NCI-H774 (cell line): ENCODE results near the gene ACTR1A.
"Not testable (repeated sequence)": the region's sequence is repeated elsewhere in the genome, so short reads cannot be mapped to it uniquely, and the experiment has no call there.

ENCODE experiments used
- DNase-seq: peaks from one replicate; lab custom pipeline; 2025; lab: John Stamatoyannopoulos, UW

Gene ACTR1A

DNA sequence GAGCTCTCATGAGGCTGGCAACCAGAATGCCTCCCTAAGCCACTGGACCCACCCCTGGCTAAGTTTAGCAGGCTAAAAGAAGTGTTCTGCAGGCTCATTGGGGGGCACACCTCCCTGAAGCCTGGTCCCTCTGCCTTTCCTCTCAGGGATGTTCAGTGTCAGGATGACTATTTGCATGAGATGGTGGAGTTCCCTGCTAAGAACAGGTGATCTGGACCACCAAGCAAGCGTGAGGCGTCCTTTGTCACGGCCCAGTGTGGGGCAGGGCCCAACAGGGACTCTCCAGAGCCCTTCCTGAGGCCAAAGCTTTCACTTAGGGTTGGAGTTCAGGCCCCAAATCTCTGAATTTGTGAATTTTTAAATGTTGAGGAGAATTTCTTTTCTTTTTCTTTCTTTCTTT lies 13.2 kb upstream of the ACTR1A start:
- no peak for DNase-seq

DNA sequence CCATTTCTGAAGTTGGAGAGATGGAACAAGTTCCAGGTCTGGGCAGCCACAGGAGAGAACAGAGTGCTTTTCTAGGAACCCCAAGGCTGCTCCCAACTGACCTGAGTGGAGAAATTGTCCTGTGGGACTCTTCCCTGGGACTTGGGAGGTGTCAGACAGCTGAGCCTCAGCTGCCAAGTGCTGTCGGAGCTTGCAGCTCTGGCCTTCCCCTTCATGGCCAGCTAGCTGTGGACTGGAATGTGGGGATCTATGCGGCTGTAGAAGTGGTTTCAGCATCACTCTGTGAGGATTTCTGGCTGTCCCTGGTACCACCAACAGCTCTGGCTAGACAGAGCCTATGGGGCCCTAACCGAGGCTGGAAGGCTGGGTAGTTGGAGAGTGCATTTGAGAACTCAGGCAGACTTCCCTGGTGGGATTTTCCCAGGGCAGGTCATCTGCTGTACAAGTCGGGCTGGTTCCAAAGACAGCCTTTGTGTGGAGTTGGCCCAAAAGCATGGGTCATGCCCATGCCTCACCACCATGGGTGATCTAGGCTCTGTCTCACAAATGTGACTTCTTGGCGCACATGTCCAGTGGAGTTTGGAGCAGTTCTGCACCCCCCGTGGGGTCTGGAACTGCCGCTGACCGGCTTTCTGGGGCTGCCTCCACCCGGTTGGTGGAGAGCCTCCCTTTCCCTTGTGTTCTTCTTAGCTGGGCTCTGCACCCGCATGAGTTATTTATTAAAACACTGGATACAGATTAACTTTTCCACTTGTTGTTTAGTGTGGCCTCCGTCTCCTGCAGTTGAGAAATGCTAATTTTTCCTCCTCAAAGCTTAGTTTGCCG lies 12.2 kb upstream of the ACTR1A start:
- no peak for DNase-seq

- no peak for DNase-seq
Observed at GRCh38 chr10:102511583-102512274, 9.2 kb upstream of the ACTR1A start.

DNA sequence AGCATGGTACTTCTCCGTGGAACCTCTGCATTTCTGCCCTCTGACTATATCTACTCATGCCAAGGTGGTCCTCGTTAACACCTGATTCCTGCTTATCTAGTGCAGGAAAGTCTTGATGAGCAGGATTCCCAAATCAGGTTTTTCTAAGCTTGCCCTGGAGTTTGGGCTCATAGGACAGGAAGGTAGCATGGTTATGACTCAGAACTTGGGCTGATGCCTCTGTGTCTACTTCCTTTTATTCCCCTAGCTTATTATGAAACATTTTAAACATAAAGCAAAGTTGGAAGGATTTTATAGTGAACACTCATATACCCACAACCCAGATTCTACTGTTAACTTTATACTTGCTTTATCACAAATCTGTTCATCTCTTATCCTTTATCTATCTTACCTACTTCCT lies 6.9 kb upstream of the ACTR1A start:
- DNase-seq, result no peak

- DNase-seq, result no peak
Observed at GRCh38 chr10:102508506-102508905, 6.0 kb upstream of the ACTR1A start.

- DNase-seq, result no peak
Observed at GRCh38 chr10:102507521-102507920, 5.0 kb upstream of the ACTR1A start.

- no peak for DNase-seq
Observed at GRCh38 chr10:102505462-102506115, 3.1 kb upstream of the ACTR1A start.

GRCh38 chr10:102504976-102505300 lies 2.4 kb upstream of the ACTR1A start:
- DNase-seq, result no peak

DNA sequence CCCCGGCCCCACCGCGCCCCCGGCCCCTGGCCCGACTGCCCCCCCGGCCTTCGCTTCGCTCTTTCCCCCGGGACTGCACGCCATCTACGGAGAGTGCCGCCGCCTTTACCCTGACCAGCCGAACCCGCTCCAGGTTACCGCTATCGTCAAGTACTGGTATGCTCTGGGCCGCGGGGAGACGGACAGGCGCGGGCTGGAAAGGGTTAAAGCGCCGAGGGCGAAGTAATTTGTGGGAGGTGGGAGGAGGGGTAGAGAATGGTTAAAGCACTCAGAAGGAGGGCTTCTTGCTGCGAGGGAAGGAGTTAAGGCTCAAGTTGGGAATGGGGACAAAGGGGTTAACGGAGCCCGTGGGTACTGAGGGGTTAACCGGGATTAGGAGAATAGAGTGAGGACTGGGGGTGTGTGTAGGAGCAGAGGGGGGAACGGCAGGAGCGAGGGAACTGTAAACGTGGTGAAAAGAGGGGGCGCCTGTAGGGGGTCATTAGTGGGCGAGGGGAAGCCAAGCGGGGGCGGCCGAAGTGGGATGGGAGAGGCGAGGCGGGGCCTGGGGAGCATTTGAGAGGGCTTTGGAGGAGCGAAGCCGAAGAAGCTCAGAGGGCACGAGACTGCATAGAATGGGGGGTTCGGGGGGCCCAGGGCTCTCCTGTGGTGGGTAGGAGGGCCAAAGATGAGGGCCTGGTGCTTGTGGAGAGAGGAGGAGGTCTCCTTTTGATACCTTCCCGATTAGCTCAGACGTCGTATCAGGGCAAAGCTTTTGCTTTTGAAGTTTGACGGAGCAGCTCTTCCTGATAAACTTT lies 1.9 kb upstream of the ACTR1A start:
- DNase-seq, result no peak

DNA sequence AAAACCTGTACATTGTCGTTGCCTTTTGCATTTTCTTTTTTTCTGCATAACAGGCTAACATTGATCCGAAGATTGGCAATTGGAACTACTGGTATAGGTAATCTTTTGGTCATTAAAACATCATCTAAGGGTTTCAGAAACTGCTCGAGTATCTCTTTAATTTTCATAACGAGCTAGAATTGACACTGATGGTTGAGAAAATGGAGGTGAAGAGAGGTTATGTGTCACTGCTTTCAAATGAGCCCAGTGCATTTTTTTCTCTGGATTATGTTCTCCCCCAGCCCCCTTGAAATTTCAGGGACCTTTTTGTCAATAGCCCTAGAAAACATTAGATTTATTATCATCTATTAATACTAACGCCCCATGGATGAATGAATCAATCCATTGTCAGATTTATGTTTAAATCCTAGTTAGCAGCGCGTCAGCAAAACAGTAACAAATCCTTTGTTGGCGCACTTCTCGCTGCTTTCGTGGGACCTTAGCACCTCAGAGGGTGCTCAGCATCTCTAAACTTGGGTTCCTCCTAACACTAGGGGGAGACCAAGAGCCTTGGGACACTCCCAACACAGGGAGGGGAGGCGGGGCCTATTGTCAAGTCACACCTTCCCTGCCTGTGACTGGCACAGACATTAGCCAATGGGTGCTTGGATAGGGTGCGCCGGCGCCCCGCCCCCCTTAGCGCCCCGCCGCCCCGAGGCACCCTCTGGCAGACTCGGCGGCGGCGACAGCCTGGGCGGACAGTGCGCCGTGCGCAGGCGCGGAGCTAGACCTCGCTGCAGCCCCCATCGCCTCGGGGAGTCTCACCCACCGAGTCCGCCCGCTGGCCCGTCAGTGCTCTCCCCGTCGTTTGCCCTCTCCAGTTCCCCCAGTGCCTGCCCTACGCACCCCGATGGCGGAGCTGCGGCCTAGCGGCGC lies 1.0 kb upstream of the ACTR1A start, which contains the start of gene SUFU:
SUFU (plus strand) TSS at position 709 of the 915 bp plus-strand sequence; CDS start at position 890, 181 bp downstream.
- DNase-seq, result peak; percentile 86

DNA sequence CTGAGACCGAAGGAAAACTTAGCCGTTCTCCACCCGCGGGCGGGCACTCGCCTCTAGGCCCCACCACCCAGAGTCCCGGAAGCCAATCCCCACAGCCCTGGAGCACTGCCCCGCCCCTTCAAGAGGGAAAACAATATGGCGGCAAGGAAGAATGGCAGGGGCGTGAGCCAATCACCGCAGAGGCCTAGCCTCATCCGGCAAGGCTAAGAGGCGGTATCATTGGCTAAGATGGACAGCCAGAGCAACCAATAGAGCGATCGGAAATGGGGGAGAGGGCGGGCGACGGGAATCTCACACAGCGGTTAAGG lies 529 bp downstream of the ACTR1A start:
- DNase-seq, result peak; percentile 84

GRCh38 chr10:102501201-102502028 lies 1.1 kb downstream of the ACTR1A start:
- no peak for DNase-seq

DNA sequence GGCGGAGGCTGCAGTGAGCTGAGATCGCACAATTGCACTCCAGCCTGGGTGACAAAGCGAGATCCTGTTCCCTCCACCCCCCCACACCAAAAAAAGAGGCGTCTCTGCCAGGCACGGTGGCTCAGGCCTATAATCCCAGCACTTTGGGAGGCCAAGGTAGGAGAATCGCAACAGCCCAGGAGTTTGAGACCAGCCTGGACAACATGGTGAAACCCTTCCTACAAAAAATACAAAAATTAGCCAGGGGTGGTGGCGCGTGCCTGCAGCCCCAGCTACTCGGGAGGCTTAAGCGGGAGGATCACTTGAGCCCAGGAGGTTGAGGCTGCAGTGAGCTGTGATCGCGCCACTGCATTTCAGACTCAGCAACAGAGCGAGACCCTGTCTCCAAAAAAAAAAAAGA lies 1.8 kb downstream of the ACTR1A start:
- not testable (repeated sequence) for DNase-seq

DNA sequence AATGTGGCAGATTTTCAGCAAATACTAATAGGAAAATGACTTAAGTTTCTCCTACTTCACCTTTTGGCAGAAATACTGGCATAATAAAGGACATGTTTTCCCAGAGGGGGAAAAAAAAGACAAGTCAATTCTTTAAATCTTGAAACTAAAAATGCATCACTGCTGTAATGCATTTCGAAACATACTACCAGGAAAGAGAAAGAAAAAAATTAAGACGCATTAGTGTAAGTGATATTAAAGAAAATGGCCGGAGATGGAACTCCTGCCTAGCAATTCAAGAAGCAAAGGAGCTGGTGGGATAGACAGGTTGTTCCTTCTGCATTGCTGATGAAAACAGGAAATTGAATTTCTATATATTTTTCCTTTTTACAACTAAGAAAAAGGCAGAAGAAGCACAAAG lies 3.2 kb downstream of the ACTR1A start:
- no peak for DNase-seq

GRCh38 chr10:102497545-102497944 lies 5.0 kb downstream of the ACTR1A start:
- DNase-seq, result no peak

GRCh38 chr10:102493771-102494170 lies 8.7 kb downstream of the ACTR1A start:
- DNase-seq, result no peak

DNA sequence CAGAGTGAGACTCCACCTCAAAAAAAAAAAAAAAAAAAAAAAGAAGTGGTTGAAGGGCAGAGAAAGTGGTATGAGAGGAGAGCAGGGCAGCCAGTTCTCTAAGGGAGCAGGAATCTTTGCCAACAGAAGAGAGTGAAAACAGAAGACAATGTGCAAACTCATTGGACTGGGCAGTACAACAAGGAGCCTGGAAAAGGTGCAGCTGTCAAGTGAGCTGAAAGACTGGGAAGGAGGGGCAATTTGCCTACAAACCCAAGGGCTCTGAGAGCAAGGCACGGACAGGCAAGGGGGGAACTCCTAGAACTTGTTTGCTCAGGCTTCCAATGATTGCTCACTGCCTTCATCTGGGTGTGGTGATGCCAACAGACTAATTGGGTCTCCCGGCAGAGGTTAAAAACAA lies 9.5 kb downstream of the ACTR1A start:
- no peak for DNase-seq

- no peak for DNase-seq
Observed at GRCh38 chr10:102492344-102492939, 10.1 kb downstream of the ACTR1A start.

DNA sequence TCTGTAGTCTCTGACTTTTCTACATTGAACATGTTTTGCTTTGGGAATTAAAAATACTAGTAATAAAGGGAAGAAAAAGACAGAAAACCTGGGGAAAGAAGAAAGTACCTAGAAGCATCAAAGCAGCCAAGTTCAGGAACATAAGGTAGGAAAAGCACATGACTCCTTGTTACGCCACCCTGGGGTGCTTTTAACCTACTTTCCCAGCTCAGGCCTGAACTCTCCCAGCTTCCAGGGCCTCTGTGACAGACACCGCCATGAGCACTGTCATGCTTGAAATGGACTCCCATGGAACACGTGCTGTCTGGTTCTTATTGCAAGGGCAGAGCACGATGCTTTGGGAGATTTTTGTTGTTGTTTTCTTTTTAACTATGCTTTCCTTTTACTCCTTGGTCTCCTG lies 11.4 kb downstream of the ACTR1A start:
- no peak for DNase-seq
